AG04449 (cell line): ENCODE results near the gene FBXO48.

Experiments used
- CTCF ChIA-PET: fragments of 350-600 bp; formaldehyde crosslinking; extraction: SDS; loops from one replicate; lab custom pipeline; 2021; ENCODE audit warnings: antibody characterized with exemption; lab: Yijun Ruan, JAX
- POLR2A ChIA-PET: fragments of 400-600, 350-600 bp; formaldehyde crosslinking; extraction: SDS; loops from one replicate; lab custom pipeline; 2020; ENCODE audit warnings: antibody characterized with exemption, inconsistent platforms; lab: Yijun Ruan, JAX
- DNase-seq: peaks from one replicate; pipeline ENCODE4 v3.0.0-alpha.2; 2010; ENCODE audit warnings: low read depth, low spot score
- H3K4me3 ChIP-seq: 2 replicates; pipeline ENCODE4 v1.5.1; 2011; ENCODE audit warnings: low read depth, mild to moderate bottlenecking, control low read depth, low read length
- TF ChIP-seq, protein P1 (sequence below): IDR thresholded peaks from one replicate; pipeline ENCODE4 v1.5.1; 2011; ENCODE audit warnings: mild to moderate bottlenecking, moderate library complexity, low read length, control low read depth, inconsistent platforms; ENCODE audit not compliant: insufficient read depth; ENCODE audit errors: missing control alignments

The FBXO48 gene

DNA sequence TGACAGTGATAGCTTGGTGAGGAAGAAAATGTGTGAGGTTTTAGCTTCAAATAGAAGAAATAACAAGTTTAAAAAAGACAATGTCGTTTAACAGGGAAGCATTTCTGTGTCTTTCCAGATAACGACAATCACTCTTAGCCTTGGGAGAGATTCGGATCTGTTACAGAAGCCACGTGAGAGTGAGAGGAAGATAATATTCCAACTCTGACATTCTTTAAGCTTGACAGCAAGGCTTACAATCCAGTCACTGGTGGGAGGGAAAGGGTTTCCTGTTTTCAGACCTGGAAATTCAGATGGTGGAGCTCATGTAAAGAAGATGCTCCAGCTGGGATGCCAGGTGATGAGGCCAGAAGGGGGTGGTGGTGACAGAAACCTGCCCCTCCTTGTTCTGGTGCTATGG lies 30.8 kb downstream of the FBXO48 start:
- no peak for DNase-seq
- ChIA-PET POLR2A (no interaction called here), CTCF (interaction anchor here (0.9 to 1.9 kb wide), 4 partner anchors 12 to 314 kb away, joined by 3 to 8 read pairs (median 3); no protein-coding TSS in a partner anchor)
- TF ChIP-seq, protein P1, sequence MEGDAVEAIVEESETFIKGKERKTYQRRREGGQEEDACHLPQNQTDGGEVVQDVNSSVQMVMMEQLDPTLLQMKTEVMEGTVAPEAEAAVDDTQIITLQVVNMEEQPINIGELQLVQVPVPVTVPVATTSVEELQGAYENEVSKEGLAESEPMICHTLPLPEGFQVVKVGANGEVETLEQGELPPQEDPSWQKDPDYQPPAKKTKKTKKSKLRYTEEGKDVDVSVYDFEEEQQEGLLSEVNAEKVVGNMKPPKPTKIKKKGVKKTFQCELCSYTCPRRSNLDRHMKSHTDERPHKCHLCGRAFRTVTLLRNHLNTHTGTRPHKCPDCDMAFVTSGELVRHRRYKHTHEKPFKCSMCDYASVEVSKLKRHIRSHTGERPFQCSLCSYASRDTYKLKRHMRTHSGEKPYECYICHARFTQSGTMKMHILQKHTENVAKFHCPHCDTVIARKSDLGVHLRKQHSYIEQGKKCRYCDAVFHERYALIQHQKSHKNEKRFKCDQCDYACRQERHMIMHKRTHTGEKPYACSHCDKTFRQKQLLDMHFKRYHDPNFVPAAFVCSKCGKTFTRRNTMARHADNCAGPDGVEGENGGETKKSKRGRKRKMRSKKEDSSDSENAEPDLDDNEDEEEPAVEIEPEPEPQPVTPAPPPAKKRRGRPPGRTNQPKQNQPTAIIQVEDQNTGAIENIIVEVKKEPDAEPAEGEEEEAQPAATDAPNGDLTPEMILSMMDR = no peak
- no peak overlapping the region for H3K4me3 ChIP-seq

GRCh38 chr2:68435615-68436014 lies 31.5 kb downstream of the FBXO48 start:
- H3K4me3 ChIP-seq = no peak overlapping the region
- CTCF ChIA-PET = interaction anchor here (1.9 kb wide), 1 partner anchor 313 kb away, joined by 8 read pairs; no protein-coding TSS in a partner anchor
- POLR2A ChIA-PET = no interaction called here
- TF ChIP-seq, protein P1 = no peak
- peak; percentile 37 for DNase-seq

DNA sequence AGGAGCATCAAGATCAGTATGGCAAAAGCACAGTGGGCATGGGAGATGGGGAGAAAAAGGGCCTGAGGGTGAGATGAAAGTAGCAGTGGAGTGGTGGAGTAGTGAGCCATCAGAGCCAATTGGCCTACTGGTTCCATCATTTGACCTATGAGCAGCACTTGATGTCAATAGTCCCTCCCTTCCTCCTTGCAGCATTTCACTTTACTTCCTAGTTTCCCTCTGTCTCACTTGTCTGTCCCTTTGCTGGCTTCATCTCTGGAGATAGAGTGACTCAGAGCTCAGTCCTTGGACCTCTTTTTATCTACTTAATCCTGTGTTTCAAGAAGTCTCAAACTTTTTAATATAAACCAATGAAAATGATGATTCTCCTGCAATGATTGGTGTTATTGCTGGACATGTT lies 32.1 kb downstream of the FBXO48 start:
- no peak overlapping the region for H3K4me3 ChIP-seq
- ChIA-PET POLR2A (no interaction called here), CTCF (interaction anchor here (1.5 kb wide), 1 partner anchor 9 kb away, joined by 3 read pairs; no protein-coding TSS in a partner anchor)
- TF ChIP-seq, protein P1 = no peak
- DNase-seq = no peak

DNA sequence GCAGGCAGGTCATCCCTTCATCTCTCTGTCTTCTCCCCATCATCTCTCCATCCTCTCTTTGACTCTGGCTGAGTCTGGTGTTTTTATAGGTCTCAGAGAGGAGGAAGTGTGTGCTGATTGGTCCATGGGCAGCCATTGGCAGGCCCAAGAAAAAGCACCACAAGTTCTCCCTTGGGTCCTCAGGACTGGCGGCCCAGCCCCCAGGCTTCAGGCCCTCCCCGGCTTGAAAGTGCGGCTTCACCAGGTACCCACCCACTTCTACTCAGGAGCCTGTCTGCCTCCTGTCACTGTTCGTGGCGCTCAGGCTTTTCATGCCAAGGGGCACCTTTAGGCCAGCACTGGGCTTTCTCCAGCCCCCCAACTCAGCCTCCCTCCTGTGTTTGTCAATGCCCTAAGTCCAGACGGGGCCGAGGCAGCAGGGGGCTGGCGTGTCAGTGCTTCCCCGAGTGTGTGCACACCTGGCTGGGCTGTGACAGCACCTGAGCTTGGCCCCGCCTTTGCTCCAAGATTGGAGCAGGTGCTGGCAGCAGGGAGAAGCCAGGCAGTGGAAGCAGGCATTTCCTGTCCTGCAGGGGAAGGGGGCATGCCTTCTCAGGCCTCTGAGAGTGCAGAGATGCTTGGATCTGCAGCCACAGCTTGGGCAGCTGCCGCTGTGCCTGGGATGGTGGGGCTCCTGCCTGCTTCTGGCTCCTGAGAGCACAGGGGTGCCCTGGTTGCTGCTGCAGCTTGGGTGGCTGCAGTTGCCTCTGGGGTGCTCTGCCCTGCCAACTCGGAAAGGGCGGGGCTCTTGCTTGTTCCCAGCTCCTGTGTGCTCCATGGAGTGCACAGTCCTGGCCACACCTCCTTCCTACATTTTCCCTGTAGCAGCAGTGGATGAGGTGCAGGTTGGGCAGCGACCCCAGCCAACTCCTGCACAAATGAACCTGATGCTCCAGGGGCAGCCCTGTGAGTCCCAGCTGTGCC lies 34.1 kb downstream of the FBXO48 start:
- POLR2A ChIA-PET = interaction anchor here (0.7 kb wide), 1 partner anchor 276 kb away, joined by 3 read pairs; no protein-coding TSS in a partner anchor
- CTCF ChIA-PET = interaction anchor here (6.4 kb wide), 1 partner anchor 8 kb away, joined by 45 read pairs; no protein-coding TSS in a partner anchor
- H3K4me3 ChIP-seq = no peak overlapping the region
- DNase-seq = no peak
- TF ChIP-seq, protein P1 = no peak

- DNase-seq = no peak
- TF ChIP-seq, protein P1 = no peak
- ChIA-PET CTCF (interaction anchor here (2.5 to 6.4 kb wide), 2 partner anchors 9 to 309 kb away, joined by 11 to 45 read pairs; no protein-coding TSS in a partner anchor), POLR2A (interaction anchor here (0.6 kb wide), 1 partner anchor 125 kb away, joined by 3 read pairs; no protein-coding TSS in a partner anchor)
- no peak overlapping the region for H3K4me3 ChIP-seq
These were observed 35.6 kb downstream of the FBXO48 start for GRCh38 chr2:68431316-68431972.
